ENCODE data around the gene DNAJC3.
"Not testable (repeated sequence)": the region's sequence is repeated elsewhere in the genome, so short reads cannot be mapped to it uniquely, and the experiment has no call there.

The DNAJC3 gene

DNA sequence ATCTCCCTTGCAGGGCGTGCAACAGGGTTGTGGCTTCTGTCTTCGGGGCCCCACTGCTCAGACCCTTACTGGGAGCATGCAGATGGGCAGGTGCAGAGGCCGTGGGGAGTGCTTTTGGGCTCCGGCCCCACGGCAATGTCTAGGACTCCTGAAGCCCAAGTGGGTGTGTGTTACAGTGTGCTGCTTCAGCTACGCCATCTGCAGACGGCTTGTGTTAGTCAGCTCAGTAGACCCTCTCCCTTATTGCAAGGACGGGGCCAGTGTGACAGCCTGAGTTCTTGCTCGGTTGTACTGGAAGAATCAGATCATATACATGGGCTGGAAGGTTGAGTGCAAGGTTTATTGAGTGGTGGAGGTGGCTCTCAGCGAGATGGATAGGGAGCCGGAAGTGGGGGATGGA is 39.3 kb downstream of the DNAJC3 start:
- no peak for DNase-seq

DNA sequence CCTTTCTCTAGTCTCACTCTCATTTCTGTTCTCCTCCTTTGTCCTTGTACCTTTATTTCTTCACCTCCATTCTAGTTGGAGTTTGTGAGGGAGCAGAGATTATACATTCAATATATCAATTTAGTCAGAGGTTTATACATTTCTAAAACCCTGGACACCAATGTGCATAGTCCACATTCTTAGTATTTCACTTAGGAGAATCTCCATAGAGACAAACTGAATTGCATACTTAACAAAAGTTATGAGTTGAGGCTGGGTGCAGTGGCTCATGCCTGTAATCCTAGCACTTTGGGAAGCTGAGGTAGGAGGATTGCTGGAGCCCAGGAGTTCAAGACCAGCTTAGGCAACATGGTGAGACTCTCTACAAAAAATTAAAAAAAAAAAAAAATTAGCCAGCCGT is 45.3 kb downstream of the DNAJC3 start:
- DNase-seq = no peak

DNA sequence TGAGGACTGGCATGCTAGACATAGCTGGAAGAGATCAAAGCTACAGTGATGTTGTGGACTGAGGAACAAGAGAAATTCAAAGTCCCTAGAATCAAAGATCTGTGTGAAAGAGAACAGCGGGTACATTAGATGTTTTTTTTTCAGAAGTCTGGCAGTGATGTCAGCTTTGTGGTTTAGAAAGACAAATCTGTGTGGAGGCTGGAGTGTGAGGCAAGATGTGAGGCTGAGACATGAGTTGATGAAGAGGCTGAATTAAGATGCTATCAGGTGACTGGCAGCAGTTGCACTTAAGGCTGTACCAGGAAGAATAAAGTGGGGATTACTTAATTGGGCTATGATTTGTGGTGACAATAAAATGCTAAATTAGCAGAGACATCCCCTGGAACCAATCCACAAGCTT is 46.5 kb downstream of the DNAJC3 start:
- no peak for DNase-seq

DNA sequence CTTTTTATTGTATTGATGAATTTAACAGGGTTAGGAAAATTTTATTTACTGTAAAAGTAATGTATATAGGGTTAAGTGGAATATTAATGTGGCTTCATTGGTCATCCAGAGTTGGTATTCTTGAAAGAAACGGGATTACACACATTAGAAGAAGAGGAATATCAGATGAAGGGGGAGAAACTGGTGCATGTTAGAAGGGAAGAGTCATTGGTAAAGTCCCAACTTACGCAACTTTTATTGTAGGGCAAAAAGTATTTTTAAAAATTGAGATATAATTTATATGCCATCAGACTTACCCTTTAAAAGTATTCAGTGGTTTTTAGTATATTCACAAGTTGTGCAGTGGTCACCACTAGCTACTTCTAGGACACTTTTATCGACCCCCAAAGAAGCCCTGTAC is 47.3 kb downstream of the DNAJC3 start:
- DNase-seq = no peak

DNA sequence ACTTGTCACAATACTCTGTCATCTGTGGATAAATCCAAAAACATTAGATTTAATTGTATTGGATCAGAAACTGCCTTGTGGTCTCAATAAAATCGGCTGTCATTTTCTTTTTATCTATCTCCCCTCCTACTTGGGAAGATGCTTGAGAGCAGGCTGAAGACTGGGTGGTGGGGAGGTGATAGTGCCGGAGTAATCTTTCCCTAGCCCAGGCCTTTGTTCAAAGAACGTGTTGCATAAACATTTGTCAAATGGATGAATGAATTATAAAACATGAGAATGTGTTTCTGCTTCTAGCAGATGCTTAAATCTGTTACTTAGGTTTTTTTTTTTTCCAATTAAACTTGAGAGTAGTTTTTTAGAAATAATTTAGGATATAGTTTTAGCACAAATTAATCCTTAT is 49.9 kb downstream of the DNAJC3 start:
- DNase-seq = no peak

DNA sequence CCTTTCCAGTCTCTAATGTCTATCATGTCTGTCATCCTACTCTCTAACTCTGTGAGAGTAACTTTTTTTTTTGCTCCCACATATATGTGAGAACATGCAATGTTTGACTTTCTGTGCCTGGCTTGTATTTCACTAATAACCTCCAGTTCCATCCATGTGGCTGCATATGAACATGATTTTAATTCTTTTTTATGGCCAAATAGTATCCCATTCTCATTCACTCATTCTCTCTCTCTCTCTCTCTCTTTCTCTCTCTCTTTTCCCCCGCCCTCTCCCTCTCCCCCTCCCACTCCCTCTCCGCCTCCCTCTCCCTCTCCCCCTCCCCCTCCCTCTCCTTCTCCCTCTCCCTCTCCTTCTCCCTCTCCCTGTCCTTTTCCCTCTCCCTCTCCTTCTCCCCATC is 52.0 kb downstream of the DNAJC3 start:
- DNase-seq = no peak

DNA sequence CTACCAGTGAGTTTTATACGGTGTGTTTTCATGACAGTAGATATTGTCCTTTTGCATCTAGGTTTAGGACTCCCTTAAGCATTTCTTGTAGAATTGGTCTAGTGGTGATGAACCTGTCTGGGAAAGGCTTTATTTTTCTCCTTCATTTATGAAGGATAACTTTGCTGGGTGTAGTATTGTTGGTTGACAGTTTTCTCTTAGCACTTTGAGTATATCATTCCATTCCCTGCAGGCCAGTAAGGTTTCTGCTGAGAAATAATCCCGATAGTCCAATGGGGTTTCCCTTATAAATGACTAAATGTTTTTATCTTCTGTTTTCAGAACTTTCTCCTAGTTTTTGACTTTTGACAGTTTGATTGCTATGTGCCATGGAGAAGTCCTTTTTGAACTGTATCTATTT is 57.2 kb downstream of the DNAJC3 start:
- no peak for DNase-seq

DNA sequence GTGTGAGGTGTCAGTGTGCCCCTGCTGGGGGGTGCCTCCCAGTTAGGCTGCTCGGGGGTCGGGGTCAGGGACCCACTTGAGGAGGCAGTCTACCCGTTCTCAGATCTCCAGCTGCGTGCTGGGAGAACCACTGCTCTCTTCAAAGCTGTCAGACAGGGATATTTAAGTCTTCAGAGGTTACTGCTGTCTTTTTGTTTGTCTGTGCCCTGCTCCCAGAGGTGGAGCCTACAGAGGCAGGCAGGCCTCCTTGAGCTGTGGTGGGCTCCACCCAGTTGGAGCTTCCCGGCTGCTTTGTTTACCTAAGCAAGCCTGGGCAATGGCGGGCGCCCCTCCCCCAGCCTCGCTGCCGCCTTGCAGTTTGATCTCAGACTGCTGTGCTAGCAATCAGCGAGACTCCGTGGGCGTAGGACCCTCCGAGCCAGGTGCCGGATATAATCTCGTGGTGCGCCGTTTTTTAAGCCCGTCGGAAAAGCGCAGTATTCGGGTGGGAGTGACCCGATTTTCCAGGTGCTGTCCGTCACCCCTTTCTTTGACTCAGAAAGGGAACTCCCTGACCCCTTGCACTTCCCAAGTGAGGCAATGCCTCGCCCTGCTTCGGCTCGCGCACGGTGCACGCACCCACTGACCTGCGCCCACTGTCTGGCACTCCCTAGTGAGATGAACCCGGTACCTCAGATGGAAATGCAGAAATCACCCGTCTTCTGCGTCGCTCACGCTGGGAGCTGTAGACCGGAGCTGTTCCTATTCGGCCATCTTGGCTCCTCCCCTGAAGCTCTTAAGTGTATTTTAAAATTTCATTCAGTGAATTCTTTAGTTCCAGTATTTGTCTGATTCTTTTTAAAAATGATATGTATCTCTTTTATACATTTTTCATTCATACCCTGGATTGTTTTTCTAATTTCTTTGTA is 63.4 kb downstream of the DNAJC3 start:
- not testable (repeated sequence) for DNase-seq

DNA sequence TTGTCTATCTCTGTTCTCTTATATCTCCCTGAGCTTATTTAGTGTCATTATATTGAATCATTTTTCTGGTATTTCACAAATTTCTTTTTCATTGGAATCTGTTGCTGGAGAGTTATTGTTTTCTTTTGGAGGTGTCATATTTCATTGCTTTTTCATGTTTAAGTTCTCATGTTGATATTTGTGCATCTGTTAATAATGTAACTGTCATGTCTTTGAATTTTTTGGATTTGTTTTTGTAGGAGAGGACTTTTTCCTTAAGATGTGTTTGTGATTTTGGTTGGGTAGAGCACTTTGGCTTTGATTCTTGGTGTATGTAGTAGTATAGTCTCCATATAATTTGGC is 64.0 kb downstream of the DNAJC3 start:
- no peak for DNase-seq

DNA sequence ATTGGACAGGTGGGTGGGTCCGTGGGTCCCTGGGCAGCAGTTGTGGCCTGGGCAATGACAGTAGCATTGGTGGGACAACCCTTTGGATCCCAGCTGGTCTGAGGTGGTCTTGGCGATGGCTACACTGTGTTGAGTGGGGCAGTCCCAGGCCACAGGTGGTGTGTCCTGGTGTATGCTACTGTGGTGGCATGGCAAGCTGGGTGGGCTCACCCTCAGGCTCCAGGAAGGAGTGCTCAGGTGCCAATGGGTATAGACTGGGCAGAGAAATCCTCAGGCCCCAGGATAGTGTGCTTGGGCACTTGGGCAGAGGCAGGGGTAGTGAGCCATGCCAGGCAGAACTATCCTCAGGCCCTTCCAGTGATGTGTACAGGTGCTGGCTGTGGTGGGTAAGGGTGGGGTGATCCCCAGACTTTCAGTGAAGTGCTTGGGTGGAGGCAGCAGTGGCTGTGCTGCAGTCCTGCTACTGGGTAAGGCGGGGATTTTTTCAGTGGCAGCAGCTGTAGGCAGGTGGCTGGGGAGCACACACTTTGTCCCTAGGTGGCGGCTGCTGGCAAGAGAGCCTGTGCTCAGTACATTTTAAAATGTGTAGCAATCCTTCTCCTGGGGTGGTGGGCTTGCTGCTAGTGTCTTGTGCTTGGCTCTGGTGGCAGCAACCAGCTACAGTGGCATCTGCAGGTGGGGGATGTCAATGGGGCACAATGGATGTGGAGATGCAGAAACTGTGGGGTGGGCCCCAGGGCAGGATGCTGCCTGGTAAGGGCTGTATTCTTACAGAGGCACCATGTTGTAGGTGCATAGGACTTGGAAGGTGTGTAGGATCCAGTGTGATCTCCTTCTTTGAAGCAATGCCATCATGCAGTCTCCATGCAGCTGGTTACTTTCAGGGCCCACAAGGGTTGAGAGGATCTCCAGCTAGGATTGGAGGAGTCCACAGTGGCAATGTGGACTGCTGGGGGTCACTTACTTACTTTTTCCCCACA is 64.9 kb downstream of the DNAJC3 start:
- DNase-seq = no peak

DNA sequence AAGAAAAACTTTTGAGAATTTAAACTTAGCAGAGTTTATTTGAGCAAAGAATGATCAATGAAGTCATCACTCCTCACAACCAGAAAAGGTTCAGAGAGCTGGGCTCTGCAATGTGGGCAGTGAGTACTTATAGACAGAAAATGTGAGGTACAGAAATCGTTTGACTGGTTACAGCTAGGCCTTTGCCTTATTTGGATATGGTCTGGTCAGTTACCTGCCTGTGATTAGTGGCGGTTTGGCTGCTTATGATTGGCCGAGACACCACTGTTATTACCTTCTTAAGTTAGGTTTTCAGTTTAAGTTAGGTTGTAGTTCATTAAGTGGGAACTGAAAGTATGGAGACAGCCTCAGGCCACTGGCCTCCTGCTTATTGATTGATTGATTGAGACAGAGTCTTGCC is 66.3 kb downstream of the DNAJC3 start:
- DNase-seq = no peak

DNA sequence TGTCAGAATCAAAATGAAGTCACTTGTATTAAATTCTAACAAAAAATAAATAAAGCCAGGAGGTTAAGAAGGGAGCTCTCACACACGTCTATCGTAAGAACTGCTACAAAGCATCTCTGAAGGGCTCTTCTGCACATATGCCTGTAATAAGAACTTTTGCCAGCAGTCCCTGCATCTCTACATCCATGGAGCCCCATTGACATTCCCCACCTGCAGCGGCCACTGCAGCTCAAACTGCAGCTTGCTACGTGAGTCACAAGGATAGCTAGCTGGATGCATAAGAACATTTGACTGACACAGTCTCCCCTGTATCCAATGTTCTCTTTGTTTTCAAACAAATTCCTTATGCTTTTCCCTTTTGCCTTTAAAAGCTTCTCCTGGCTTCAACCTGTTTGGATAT is 68.3 kb downstream of the DNAJC3 start:
- DNase-seq = no peak

DNA sequence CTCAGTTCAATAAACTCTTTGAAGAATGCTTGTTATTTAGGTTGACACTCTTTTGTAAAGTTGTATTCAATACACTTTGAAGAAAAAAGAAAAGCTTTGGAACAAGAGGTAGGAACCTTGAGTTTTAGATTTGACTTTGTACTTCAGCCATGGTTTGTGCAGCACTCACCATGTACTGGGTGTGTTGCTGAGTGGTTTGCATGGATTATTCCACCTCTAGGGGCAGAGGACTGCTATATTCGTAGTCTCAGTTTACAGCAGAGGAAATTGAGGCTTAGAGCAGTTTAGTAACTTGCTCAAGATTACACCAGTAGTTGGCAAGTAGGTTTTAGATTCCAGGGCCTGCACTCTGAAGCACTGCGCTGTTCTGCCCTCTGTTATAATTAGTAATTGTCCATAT is 68.8 kb downstream of the DNAJC3 start:
- no peak for DNase-seq

DNA sequence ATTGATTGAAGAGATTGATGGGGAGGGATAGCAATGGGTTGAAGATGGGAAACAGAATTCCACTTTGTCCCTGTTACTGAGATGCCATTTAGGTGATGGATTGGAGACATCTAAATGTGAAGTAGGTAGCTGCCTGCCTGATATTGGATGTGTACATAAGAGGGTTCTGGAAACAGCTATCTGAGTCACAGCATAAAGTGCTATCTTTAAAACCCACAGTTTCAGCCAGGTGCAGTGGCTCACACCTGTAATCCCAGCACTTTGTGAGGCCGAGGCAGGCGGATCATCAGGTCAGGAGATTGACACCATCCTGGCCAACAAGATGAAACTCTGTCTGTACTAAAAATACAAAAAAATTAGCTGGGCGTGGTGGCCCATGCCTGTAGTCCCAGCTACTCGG is 72.6 kb downstream of the DNAJC3 start:
- DNase-seq = no peak

DNA sequence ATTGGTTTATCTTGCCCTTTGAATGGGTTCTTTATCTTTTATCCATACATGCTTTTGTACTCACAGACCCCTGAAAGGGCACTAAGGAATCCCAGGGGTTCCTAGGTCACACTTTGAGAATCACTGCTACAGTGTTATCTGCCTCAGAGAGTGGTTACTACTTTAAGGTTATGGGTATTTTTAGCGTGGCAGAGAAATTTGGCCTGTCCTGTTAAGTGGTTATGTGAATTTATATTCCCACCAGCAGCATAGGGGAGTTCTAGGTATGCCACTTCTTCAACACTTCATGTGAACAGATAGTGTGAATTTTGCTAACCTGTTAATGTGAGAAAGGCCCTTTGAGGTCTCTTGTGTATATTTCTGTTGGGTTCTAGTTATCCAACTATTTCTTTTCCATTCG is 75.7 kb downstream of the DNAJC3 start:
- no peak for DNase-seq

DNA sequence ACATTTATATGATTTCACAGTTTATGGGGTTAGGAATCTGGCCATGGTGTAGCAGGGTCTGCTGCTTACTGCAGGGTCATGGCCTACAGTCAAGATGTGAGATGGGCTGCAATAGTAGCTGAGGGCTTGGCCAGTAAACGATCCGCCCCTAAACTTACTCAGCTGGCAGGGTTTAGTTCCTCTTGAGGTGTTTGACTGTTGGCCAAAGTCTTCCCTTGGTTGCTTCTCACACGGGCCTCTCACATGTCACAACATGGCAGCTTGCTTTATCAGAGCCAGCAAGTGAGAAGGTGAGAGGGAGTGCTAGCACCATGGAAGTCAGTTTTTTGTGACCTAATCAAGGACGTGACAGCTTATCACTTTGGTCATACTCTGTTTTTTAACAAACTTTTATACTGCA is 77.1 kb downstream of the DNAJC3 start:
- DNase-seq = no peak

DNA sequence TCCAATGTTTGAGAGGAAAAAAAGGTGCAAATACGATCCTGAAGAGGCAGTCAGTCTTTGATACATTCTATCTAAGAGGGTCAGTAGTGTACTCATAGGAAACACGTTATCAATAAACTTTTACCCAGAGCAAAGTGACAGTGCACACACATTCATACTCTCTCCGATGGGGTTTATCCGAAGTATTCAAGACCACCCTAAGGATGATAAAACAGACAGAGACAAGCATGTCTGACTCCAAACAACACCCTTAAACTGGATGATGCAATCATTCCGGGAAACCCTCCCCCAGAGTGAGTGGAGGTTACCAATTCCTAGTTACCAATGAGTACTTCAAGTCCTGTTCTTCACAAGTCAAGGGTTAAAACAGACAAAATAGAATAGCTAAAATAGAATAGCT is 79.1 kb downstream of the DNAJC3 start:
- DNase-seq = no peak

DNA sequence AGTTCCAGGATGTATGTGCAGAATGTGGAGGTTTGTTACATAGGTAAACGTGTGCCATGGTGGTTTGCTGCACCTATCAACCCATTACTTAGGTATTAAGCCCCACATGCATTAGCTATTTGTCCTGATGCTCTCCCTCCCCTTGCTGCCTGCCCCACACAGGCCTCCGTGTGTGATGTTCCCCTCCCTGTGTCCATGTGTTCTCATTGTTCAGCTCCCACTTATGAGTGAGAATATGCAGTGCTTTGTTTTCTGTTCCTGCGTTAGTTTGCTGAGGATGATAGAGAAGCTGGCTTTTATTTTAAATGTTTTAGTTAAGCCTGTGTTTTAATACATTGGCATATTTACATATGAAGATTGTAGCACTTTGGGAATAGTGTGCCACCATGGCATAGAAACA is 85.7 kb downstream of the DNAJC3 start:
- not testable (repeated sequence) for DNase-seq

DNA sequence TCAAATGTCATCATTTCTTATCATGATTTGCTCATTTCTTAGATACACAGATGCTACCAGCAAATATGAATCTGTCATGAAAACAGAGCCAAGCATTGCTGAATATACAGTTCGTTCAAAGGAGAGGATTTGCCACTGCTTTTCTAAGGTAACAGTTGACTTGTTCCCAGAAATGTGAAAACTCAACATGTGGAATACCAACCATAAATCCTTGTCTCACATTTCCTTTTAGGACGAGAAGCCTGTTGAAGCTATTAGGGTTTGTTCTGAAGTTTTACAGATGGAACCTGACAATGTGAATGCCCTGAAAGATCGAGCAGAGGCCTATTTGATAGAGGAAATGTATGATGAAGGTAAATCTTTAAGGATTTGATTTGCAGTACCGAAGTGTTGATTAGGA is 86.7 kb downstream of the DNAJC3 start:
- no peak for DNase-seq

DNA sequence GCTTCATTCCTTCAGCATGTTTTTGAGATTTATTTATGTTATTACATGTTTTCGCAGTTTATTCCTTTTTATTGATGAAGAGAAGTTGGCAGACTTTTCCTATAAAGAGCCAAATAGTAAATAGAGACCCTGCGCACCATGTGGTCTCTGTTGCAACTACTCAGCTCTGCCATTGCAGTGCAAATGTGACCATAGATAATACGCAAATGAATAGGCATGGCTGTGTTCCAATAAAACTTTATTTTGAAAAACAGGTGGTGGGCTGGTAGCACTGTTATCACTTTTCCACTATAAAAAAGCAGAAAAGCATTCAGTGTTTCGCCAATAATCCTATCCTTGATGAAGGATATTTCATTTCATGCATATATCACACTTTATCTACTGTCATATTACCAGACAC is 95.0 kb downstream of the DNAJC3 start:
- DNase-seq = no peak

DNA sequence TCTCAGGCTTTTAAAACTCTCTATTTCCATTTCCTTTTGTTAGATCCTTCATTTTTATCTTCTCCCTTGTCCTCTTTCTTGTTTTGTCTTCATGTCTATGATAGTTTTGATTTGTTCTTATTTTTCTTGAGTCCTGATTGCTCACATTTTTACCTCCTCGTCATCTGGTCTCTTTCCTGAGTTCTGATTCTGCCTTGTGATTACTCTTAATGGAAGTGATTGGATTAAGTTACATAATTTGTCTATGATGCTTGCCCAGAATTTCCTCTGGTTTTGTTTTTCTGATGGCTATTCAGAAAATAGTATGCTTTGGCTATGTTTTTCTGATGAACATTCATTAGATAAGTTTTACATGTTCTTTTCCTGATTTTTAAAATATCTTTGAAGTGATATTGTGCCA is 102.6 kb downstream of the DNAJC3 start:
- DNase-seq = no peak

DNA sequence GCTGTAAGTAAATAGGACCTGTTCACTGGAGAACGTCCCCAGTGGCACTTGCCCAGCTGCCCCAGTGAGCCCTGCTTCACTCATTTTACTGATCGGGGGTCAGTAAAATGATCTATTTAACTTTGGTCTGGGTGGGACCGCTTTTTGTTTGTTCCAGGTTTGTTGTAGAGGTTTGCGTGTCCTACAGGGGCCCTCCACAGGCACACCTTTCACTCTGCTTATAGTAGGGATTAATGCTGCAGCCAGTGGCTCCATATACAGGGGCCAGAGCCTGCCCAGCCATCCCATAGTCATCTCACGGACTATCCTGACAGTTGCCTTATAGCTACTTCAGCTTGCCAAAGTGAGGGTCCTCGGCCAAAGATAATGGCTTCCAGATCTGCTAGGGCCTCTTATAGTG is 104.1 kb downstream of the DNAJC3 start:
- no peak for DNase-seq

DNA sequence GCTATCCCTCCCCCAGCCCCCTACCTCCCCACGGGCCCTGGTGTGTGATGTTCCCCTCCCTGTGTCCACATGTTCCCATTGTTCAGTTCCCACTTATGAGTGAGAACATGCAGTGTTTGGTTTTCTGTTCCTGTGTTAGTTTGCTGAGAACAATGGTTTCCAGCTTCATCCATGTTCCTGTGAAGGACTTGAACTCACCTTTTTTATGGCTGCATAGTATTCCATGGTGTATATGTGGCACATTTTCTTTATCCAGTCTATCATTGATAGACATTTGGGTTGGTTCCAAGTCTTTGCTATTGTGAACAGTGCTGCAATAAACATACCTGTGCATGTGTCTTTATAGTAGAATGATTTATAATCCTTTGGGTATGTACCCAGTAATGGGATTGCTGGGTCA is 105.0 kb downstream of the DNAJC3 start:
- DNase-seq = not testable (repeated sequence)

DNA sequence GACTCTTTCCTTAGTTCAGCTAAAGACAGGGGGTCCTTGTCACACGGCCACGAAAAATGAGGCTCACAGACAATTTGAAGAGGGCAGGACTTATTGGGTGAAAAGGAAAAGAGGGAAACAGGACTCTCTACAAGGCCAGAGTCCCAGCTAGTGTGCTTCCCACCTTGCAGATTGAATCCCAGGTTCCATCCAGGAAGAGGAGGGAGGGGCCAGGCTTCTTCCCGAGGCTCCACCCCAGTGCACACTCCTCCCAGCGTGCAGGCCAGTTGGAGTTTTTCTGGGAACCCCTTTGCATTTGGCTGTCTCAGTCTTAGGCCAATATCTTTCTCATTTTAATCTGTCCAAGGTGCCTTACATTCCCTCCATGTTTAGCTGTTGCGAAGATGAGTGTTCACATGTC is 106.8 kb downstream of the DNAJC3 start:
- DNase-seq = no peak
